WI38 (cell line): ENCODE measurements around the gene PIGT.

Source experiments
- H3K4me3 ChIP-seq: 2 replicates; pipeline ENCODE4 v1.5.1; 2011; ENCODE audit warnings: low read depth, mild to moderate bottlenecking, control low read depth, low read length
- TF ChIP-seq, protein P1 (sequence below): IDR thresholded peaks from 2 replicates; pipeline ENCODE4 v1.5.1; 2012; ENCODE audit warnings: low read depth, mild to moderate bottlenecking, control low read depth, low read length

Gene PIGT

DNA sequence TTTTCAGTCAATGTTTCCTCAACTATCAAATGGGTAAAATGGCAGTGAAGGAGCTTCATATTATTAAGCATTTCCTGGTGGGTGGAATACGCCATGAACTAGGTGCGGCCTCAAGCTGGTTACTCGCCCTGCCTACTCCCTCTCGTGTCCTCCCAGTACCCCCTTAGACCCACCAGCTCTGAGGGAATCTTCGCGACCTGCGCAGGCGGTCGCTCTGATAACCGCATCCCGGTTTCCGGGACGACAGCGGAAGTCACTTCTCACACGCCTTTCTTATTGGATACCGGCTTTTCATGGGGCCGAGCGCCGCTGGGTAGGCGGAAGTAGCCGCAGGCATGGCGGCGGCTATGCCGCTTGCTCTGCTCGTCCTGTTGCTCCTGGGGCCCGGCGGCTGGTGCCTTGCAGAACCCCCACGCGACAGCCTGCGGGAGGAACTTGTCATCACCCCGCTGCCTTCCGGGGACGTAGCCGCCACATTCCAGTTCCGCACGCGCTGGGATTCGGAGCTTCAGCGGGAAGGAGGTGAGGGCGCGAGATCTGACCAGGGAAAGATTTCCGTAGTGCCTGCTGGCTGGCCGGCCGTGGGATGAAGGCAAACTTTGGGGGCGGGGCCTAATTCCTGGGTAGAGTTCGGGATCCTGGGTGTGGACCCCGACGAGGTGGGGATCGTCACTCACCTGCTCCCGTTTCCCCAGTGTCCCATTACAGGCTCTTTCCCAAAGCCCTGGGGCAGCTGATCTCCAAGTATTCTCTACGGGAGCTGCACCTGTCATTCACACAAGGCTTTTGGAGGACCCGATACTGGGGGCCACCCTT lies at the start of gene PIGT:
PIGT (plus strand) TSS at position 320 of the 816 bp plus-strand sequence; CDS start at position 336, 16 bp downstream.
- peak within 1 kb of the TSS; percentile 81 for H3K4me3 ChIP-seq
- TF ChIP-seq, protein P1, sequence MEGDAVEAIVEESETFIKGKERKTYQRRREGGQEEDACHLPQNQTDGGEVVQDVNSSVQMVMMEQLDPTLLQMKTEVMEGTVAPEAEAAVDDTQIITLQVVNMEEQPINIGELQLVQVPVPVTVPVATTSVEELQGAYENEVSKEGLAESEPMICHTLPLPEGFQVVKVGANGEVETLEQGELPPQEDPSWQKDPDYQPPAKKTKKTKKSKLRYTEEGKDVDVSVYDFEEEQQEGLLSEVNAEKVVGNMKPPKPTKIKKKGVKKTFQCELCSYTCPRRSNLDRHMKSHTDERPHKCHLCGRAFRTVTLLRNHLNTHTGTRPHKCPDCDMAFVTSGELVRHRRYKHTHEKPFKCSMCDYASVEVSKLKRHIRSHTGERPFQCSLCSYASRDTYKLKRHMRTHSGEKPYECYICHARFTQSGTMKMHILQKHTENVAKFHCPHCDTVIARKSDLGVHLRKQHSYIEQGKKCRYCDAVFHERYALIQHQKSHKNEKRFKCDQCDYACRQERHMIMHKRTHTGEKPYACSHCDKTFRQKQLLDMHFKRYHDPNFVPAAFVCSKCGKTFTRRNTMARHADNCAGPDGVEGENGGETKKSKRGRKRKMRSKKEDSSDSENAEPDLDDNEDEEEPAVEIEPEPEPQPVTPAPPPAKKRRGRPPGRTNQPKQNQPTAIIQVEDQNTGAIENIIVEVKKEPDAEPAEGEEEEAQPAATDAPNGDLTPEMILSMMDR, result no peak

DNA sequence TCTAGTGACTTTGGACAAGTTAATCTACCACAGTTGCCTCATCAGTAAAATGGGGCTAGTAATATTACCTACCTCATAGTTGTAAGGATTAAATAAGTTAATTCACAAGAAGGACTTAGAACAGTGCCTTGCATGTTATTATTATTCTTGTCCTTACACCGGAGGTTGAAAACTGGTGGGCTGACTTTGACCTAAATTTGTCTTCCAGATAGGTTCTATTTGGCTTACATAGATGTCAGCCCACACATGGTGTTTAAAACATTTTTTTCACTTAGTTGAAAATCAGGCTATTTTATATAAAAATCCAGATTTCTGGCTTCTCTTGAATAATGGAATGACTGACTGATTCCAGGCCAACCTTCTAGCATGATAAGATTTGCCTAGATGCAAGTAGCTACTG lies 49.7 kb upstream of the PIGT start:
- H3K4me3 ChIP-seq, result no peak overlapping the region
- TF ChIP-seq, protein P1, result no peak

DNA sequence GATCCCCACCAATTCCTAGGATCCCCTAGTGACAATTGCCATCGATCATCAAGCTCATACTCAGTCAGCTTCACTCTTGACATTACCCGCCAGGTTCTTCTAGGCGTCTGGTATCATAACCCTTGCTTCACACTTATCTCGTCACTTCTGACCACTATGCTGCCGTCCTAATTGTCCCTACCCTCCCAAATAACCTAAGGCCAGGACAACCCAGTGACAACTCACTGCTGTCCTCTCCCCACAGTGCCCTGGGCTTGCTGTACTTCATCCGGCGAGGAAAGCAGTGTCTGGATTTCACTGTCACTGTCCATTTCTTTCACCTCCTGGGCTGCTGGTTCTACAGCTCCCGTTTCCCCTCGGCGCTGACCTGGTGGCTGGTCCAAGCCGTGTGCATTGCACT lies 49.3 kb upstream of the PIGT start:
- H3K4me3 ChIP-seq, result no peak overlapping the region
- TF ChIP-seq, protein P1, result no peak

DNA sequence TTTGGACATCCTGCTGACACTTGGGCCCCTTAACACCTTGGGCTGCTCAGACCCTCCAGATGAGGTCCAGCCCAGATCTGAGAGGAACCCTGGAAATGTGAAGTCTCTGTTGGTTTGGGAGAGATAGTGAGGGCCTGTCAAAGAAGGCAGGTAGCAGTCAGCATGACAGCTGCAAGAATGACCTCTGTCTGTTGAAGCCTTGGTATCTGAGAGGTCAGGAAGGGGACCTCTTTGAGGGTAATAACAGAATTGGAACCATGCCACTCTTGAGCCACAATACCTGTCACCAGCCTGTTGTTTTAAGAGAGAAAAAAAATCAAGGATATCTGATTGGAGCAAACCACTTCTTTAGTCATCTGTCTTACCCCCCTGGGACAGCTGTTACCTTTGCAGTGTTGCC lies 48.8 kb upstream of the PIGT start:
- no peak overlapping the region for H3K4me3 ChIP-seq
- TF ChIP-seq, protein P1, result no peak

DNA sequence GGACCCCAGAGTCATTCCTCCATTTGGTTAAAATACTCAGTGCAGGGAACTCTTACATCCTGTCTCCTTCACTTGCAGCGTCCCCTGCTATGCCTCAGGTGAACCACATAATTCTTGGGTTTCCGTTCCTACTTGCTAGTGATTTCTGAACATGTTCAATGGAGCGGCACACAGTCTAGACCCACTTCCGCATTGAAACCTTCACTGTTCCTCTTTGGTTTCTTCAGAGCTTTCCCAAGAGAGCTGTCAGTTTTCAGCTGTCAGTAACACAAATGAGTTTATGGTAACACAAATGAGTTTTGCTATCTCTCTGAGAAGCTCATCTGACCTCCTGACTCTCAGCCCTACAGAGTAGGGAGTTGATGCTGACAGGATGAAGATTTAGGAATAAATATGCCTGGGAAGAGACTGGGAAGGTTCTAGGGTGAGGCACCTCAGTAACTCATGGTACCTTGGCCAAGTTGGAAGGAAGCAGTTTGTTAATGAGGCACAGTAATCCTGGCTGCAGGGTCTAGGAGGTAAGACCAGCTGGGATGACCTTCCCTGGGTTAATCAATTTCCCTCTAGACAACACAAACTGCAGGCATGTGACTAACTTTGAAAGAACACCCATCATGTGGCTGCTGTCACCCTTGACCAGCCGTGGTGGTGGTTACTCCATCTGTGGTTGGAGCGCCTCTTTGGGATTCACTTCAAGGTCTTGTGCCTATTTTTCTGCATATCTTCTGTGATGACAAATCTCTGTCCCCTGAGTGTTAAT lies 47.5 kb upstream of the PIGT start:
- no peak overlapping the region for H3K4me3 ChIP-seq
- TF ChIP-seq, protein P1, result no peak

DNA sequence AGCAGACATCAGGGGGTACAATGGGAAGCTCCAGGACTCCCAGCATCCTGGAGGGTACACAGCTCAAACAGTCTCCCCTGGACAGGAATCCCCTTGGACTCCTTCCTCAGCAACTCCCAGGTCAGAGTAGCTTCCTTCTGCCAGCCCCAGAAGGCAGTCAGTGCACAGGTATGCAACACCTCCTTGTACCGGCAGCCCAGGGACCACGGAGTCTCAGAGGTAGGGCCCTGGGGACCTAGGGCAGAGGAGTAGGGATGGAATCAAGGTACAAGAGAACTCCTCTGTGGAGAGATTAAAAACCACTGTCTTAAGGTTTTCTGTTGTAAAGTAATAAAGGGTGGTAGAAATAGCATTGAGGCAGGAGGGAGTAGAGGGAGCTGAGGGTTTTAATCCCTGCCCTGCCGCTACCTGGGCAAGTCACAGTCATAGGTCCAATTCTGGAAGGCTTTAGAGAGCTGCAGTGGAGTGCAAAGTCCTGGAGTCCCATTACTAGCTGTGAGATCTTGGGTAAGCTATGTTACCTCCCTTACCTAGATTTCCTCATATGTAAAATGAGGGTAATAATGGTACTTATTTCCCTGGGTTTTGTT lies 45.3 kb upstream of the PIGT start:
- H3K4me3 ChIP-seq, result no peak overlapping the region
- TF ChIP-seq, protein P1, result no peak
